Left ventricle myocardium inferior (tissue), 1 donor: ENCODE data around the gene COMMD1. TPM values are rescaled to one million over a fixed set of nuclear protein-coding genes. Genes with fewer than 3 reads are reported as not detected.

Source experiments
- DNase-seq: peaks from one replicate; pipeline ENCODE4 v3.0.0-alpha.2; 2020
- H3K27ac ChIP-seq: fragments of 200-600 bp; replicated peaks from 2 replicates; pipeline ENCODE4 v1.8.0; 2021
- H3K27me3 ChIP-seq: fragments of 200-600 bp; 2 replicates; pipeline ENCODE4 v1.8.0; 2021; ENCODE audit warnings: low read depth
- H3K36me3 ChIP-seq: fragments of 200-600 bp; 2 replicates; pipeline ENCODE4 v1.8.0; 2021
- H3K4me1 ChIP-seq: fragments of 200-600 bp; 2 replicates; pipeline ENCODE4 v1.8.0; 2021
- H3K4me3 ChIP-seq: fragments of 200-600 bp; 2 replicates; pipeline ENCODE4 v1.8.0; 2021; ENCODE audit warnings: mild to moderate bottlenecking, moderate library complexity
- H3K9me3 ChIP-seq: fragments of 200-600 bp; replicated peaks from 2 replicates; pipeline ENCODE4 v1.8.0; 2021
- intact Hi-C: fragments of 100-400 bp; cut with micrococcal nuclease; formaldehyde crosslinking; loops from one replicate; pipeline ENCODE4 v1.11.0; 2022
- total RNA-seq: library from RNA; stranded (reverse); fragmentation: NEBNext Ultra II Directional; extraction: Animal tissue kit (Norgen Biotek cat#: 25700); gene quantifications from one replicate; pipeline ENCODE4 v1.2.1, GENCODE V29; 2021
- TF ChIP-seq, protein P1 (sequence below): fragments of 200-600 bp; IDR thresholded peaks from 2 replicates; pipeline ENCODE4 v1.8.0; 2021; ENCODE audit warnings: antibody characterized with exemption, mild to moderate bottlenecking, borderline replicate concordance
- donor health status: DM: no; HTN: yes; CAD: no; lungs with severe emphysema.

COMMD1 gene
- total RNA-seq, 1 donor from 2014 or later: 63.7 TPM

DNA sequence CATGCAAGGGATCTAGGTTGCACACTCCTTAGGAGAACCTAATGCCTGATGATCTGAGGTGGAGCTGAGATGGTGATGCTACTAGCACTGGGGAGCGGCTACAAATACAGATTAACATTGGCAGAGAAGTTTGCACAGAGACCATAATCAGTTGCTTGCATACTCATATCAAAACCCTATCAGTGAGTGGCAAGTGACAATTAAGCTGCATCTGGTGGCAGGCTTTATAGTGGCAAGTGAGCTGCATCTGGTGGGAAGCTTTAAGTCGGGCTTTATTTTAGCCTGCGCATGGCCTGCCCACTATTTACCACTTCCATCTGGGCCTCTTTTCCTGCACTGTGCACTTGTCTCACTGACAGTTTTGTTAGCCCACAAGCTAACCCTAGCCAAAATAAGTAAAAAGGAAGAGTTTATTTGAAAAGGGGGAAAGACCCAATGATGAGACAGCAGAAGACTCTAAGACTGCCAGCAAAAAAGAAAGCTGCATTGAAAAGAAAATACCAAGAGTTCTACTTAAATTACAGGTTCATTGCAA, 149.5 kb downstream of the COMMD1 start:
- Histone ChIP-seq H3K27me3 (no peaks in the 10 kb centered on the region), H3K36me3 (no peaks in the 10 kb centered on the region), H3K4me3 (no peak overlapping the region), H3K9me3 (peaks cover 3% of the 10 kb centered on the region), H3K4me1 (peaks cover 34% of the 10 kb centered on the region), H3K27ac (no peak overlapping the region)
- intact Hi-C loops: no loop called here
- TF ChIP-seq, protein P1, sequence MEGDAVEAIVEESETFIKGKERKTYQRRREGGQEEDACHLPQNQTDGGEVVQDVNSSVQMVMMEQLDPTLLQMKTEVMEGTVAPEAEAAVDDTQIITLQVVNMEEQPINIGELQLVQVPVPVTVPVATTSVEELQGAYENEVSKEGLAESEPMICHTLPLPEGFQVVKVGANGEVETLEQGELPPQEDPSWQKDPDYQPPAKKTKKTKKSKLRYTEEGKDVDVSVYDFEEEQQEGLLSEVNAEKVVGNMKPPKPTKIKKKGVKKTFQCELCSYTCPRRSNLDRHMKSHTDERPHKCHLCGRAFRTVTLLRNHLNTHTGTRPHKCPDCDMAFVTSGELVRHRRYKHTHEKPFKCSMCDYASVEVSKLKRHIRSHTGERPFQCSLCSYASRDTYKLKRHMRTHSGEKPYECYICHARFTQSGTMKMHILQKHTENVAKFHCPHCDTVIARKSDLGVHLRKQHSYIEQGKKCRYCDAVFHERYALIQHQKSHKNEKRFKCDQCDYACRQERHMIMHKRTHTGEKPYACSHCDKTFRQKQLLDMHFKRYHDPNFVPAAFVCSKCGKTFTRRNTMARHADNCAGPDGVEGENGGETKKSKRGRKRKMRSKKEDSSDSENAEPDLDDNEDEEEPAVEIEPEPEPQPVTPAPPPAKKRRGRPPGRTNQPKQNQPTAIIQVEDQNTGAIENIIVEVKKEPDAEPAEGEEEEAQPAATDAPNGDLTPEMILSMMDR: no peak
- no peak for DNase-seq

DNA sequence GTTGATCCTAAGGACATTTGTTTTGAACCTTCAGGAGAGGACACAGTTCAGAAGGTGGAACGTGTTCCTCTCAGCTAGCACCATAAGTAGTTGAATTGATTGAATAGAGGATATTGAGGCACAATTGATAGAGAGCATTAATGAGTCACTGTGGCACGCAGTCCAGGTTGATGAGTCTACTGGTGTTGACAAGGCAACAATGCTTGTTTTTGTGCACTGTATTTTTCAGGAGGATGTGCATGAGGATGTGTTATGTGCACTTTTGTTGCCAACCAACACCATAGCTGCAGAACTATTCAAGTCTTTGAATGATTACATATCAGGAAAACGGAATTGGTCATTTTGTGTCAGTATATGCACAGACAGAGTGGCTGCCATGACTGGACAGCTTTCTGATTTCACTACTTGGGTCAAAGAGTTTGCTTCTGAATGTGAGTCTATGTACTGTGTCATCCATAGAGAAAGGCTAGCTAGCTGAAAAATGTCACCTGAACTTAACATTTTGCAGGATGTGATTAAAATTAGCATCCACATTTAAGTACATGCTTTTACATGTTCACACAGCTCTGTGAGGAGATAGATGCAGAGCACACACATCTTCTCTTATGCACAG, 150.4 kb downstream of the COMMD1 start:
- Histone ChIP-seq H3K27me3 (no peaks in the 10 kb centered on the region), H3K27ac (no peak overlapping the region), H3K4me3 (no peak overlapping the region), H3K36me3 (no peaks in the 10 kb centered on the region), H3K4me1 (peaks cover 25% of the 10 kb centered on the region), H3K9me3 (peaks cover 11% of the 10 kb centered on the region)
- intact Hi-C loops: no loop called here
- DNase-seq: no peak
- TF ChIP-seq, protein P1: no peak

DNA sequence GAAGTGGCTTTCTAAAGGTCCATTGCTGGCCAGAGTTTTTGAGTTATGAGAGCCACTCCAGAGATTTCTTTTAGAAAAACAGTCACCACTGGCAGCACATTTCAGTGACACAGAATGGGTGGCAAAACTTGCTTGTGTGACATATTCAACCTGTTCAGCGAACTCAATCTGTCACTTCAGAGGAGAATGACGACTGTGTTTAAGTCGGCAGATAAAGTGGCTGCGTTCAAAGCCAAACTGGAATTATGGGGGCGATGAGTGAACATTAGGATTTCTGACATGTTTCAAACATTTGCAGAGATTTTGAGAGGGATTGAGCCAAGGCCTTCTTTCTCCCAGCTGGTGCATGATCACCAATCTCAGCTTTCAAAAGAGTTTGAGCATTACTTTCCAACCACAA, 150.9 kb downstream of the COMMD1 start:
- Histone ChIP-seq H3K36me3 (no peaks in the 10 kb centered on the region), H3K4me3 (no peak overlapping the region), H3K27me3 (no peaks in the 10 kb centered on the region), H3K4me1 (peaks cover 23% of the 10 kb centered on the region), H3K27ac (no peak overlapping the region), H3K9me3 (peaks cover 13% of the 10 kb centered on the region)
- no peak for DNase-seq
- intact Hi-C loops: no loop called here
- TF ChIP-seq, protein P1: no peak

DNA sequence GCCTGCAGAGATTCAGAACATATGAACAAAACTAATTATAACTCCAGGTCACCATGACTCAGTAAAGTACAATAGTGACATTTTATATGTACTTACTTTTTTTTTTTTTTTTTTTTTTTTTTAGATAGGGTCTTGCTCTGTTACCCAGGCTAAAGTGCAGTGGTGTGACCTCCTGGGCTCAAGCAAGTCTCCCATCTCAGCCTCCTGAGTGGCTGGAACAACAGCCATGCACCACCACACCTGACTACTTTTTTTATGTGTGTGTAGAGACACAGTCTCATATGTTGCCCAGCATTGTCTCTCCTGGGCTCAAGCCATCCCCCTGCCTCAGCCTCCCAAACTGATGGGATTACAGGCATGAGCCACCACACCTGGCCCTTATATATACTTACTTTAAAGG, 159.8 kb downstream of the COMMD1 start:
- TF ChIP-seq, protein P1: no peak
- DNase-seq: no peak
- Histone ChIP-seq H3K4me3 (no peak overlapping the region), H3K27ac (no peak overlapping the region), H3K4me1 (peaks cover 12% of the 10 kb centered on the region), H3K27me3 (no peaks in the 10 kb centered on the region), H3K9me3 (peaks cover 8% of the 10 kb centered on the region), H3K36me3 (no peaks in the 10 kb centered on the region)
- intact Hi-C loops: no loop called here

DNA sequence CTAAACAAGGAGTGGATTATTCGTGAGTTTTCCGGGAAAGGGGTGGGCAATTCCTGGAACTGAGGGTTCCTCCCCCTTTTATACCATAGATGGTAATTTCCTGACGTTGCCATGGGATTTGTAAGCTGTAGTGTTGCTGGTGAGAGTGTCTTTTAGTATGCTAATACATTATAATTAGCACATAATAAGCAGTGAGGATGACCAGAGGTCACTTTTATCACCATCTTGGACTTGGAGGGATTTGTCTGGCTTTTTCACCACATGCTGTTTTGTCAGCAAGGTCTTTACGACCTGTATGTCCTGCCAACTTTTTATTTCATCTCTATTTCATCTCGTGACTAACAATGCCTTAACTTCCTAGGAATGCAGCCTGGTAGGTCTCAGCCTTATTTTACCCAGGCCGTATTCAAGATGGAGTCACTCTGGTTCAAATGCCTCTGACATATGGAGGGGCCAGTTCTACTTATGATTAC, 165.7 kb downstream of the COMMD1 start:
- no peak overlapping the region for H3K27ac ChIP-seq

More for the DNA sequence above, 165.7 kb downstream of the COMMD1 start:
- TF ChIP-seq, protein P1: no peak
- Histone ChIP-seq H3K4me1 (no peaks in the 10 kb centered on the region), H3K4me3 (no peak overlapping the region), H3K9me3 (peaks cover 13% of the 10 kb centered on the region), H3K36me3 (peaks cover 9% of the 10 kb centered on the region), H3K27me3 (no peaks in the 10 kb centered on the region)
- intact Hi-C loops: no loop called here
- no peak for DNase-seq
